ENCODE data around the gene DNAH14. TPM values are rescaled to one million over a fixed set of nuclear protein-coding genes. Genes with fewer than 3 reads are reported as not detected.

DNAH14 gene
- total and polyA plus RNA-seq, 2 of the 4 experiments (the other 2 are of a cell fraction): 2.7 to 3.6 TPM

DNA sequence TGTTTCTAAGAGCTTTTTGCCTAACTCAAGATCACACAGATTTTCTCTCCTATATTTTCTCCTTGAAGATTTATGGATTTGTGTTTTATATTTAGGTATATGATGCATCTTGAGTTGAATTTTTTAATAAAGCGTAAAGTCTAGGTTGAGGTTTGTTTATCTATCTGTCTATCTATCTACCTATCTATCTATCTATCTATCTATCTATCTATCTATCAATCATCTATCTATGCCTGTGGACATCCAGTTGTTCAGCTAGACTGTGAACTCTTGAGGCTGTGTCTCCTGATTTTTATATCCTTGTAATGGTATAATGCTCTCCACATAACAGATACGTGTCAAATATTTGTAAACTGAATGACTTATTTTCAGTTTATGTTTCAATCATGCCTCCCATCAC, 120.1 kb downstream of the DNAH14 start:
- no peak for ATAC-seq (ENCODE audit: low read depth)
- no peak overlapping the region for H2BK15ac ChIP-seq (ENCODE audit: low read depth, low read length)
- POLR2A ChIA-PET (ENCODE audit: unreplicated experiment): interaction anchor here (0.6 kb wide), 1 partner anchor 137 kb away, joined by 3 read pairs; no protein-coding TSS in a partner anchor
- no peak overlapping the region for H3K56ac ChIP-seq (ENCODE audit: extremely low read depth, insufficient read depth, low read length)
- no peak overlapping the region for H2BK20ac ChIP-seq (ENCODE audit: low read depth, low read length)
- no TSS peak for BruUV-seq (replicated peaks)
- no peaks in the 10 kb centered on the region for H3K36me3 ChIP-seq (ENCODE audit: control insufficient read depth, insufficient read depth, low read length)
- H2AK5ac ChIP-seq (ENCODE audit: low read depth, low read length): no peak overlapping the region
- no CpG with 5 or more reads among the region's 2 CpGs for WGBS, 2 experiments (ENCODE audit: extremely low coverage in 2 of 2, insufficient read length in 1 of 2)
- H2BK120ac ChIP-seq (ENCODE audit: low read depth, low read length): no peak overlapping the region
- intact Hi-C loops (cut with micrococcal nuclease): no loop called here
- H3K4me2 ChIP-seq (ENCODE audit: low read depth, low read length): no peak overlapping the region
- no peak overlapping the region for H3K4ac ChIP-seq (ENCODE audit: low read depth, low read length)
- no peak overlapping the region for H3K23ac ChIP-seq (ENCODE audit: low read depth, low read length)
- no peak overlapping the region for H3K27ac ChIP-seq (ENCODE audit: insufficient read depth, low read length)
- H3K9ac ChIP-seq (ENCODE audit: low read depth, low read length): no peak overlapping the region
- H3K9me1 ChIP-seq (ENCODE audit: insufficient read depth, low read length): no peaks in the 10 kb centered on the region
- H4K8ac ChIP-seq (ENCODE audit: low read depth in 2 of 2, low read length in 2 of 2): no peak overlapping the region
- dilution Hi-C loops (cut with HindIII; ENCODE audit: low sequenced_read_pairs, unreplicated experiment): no loop called here
- in situ Hi-C loops (cut with MboI; ENCODE audit: low sequenced_read_pairs): no loop called here
- H3K27me3 ChIP-seq (ENCODE audit: control insufficient read depth, insufficient read depth, low read length): no peaks in the 10 kb centered on the region
- H4K5ac ChIP-seq (ENCODE audit: low read depth, low read length): no peak overlapping the region
- H4K91ac ChIP-seq (ENCODE audit: insufficient read depth, low read depth, low read length): no peak overlapping the region
- no peak overlapping the region for H3K18ac ChIP-seq (ENCODE audit: low read depth, low read length)
- CTCF ChIA-PET: interaction anchor here (0.6 kb wide), 1 partner anchor 8 kb away, joined by 3 read pairs; no protein-coding TSS in a partner anchor
- no peak overlapping the region for H2BK5ac ChIP-seq (ENCODE audit: low read depth, low read length, poor library complexity, severe bottlenecking)
- TF ChIP-seq RAD21 (IDR thresholded peaks at IDR 0.05; ENCODE audit: low read length) (no peak), RFX5 (IDR thresholded peaks at IDR 0.05; ENCODE audit: low read depth, low read length) (no peak), BHLHE40 (IDR thresholded peaks at IDR 0.05; ENCODE audit: low read depth, low read length) (no peak), POLR2A (IDR thresholded peaks at IDR 0.05; ENCODE audit: low read depth, low read length) (no peak), CTCF (conservative IDR thresholded peaks at IDR 0.05; ENCODE audit: low read depth, low read length) (no peak), NFE2L2 (IDR thresholded peaks at IDR 0.05; ENCODE audit: low read depth, low read length) (no peak), MXI1 (IDR thresholded peaks at IDR 0.05; ENCODE audit: borderline replicate concordance, low read depth, low read length) (no peak), CHD1 (IDR thresholded peaks at IDR 0.05; ENCODE audit: low read depth, low read length) (no peak), MAFK (IDR thresholded peaks at IDR 0.05; ENCODE audit: low read depth, low read length) (no peak), MAZ (IDR thresholded peaks at IDR 0.05; ENCODE audit: borderline replicate concordance, low read depth, low read length) (no peak), RCOR1 (IDR thresholded peaks at IDR 0.05; ENCODE audit: insufficient replicate concordance, low read length) (no peak), FOS (IDR thresholded peaks at IDR 0.05; ENCODE audit: low read depth, low read length) (no peak), USF2 (IDR thresholded peaks at IDR 0.05; ENCODE audit: low read depth, low read length) (no peak), CEBPB (IDR thresholded peaks at IDR 0.05; ENCODE audit: low read depth, low read length) (no peak), SMC3 (IDR thresholded peaks at IDR 0.05; ENCODE audit: low read depth, low read length) (no peak)
- TF ChIP-seq, protein P1, sequence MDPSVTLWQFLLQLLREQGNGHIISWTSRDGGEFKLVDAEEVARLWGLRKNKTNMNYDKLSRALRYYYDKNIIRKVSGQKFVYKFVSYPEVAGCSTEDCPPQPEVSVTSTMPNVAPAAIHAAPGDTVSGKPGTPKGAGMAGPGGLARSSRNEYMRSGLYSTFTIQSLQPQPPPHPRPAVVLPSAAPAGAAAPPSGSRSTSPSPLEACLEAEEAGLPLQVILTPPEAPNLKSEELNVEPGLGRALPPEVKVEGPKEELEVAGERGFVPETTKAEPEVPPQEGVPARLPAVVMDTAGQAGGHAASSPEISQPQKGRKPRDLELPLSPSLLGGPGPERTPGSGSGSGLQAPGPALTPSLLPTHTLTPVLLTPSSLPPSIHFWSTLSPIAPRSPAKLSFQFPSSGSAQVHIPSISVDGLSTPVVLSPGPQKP (IDR thresholded peaks at IDR 0.05; ENCODE audit: borderline replicate concordance, low read depth, low read length): no peak
- H3K14ac ChIP-seq (replicated peaks; ENCODE audit: low read depth, low read length): no peak overlapping the region
- H3K9me3 ChIP-seq (ENCODE audit: control insufficient read depth, insufficient read depth, low read length): no peaks in the 10 kb centered on the region
- no peak overlapping the region for H2AFZ ChIP-seq (replicated peaks; ENCODE audit: low read length, poor library complexity)
- no peak overlapping the region for H3K4me3 ChIP-seq (ENCODE audit: insufficient read depth, low read depth, low read length)
- no peaks in the 10 kb centered on the region for H3K79me1 ChIP-seq (ENCODE audit: low read depth in 1 of 2, low read length in 2 of 2)
- no peak overlapping the region for H2AK9ac ChIP-seq (replicated peaks; ENCODE audit: low read depth, low read length, poor library complexity)
- no peaks in the 10 kb centered on the region for H3K4me1 ChIP-seq (ENCODE audit: control insufficient read depth, insufficient read depth, low read length)
- no peak for DNase-seq
- no peaks in the 10 kb centered on the region for H4K20me1 ChIP-seq (ENCODE audit: insufficient read depth, low read length)

All from IMR-90 (cell line).